SK-N-SH (cell line): Measurements from ENCODE around the gene B3GALT6.

Source experiments
- TAF1 ChIP-seq: IDR thresholded peaks from 2 replicates; pipeline ENCODE4 v1.6.1; 2012; ENCODE audit warnings: low read depth, mild to moderate bottlenecking, low read length, moderate library complexity, borderline replicate concordance
- TF ChIP-seq, protein P1 (sequence below): IDR thresholded peaks from 2 replicates; pipeline ENCODE4 v1.4.0; 2012; ENCODE audit warnings: low read depth, borderline replicate concordance

DNA sequence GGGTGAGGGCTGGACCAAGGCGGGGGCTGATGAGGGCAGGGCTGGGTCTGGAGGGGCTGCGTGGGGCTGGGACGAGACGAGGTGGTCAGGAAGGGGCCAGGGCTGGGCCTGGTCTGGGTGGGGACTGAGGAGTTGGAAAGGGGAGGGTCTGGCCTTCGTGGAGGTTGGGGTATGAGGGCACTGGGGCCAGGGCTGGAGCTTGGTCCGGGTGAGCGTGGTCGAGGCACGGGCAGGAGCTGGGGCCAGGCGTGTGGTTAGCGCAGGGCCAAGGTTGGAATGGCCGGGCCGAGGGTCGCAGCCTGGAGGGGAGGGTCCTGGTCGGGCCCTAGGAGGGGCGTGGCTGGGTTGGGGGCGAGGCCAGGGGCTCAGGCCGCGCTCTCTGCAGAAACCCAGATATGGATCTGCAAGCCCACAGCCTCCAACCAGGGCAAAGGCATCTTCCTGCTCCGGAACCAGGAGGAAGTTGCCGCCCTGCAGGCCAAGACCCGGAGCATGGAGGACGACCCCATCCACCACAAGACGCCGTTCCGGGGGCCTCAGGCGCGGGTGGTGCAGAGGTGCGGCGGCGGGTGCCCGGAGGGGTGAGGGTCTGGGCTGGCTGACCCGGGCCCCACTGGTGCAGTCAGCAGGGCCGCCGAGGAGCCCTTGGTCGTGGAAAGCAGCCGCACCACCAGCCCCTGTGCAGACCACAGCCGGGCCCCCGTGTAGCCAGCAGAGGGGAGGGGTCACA is 49.4 kb upstream of the B3GALT6 start:
- TF ChIP-seq, protein P1, sequence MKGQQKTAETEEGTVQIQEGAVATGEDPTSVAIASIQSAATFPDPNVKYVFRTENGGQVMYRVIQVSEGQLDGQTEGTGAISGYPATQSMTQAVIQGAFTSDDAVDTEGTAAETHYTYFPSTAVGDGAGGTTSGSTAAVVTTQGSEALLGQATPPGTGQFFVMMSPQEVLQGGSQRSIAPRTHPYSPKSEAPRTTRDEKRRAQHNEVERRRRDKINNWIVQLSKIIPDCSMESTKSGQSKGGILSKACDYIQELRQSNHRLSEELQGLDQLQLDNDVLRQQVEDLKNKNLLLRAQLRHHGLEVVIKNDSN = no peak
- no peak for TF ChIP-seq TAF1
